H9 (cell line): Measurements from ENCODE around the gene AKIRIN1. TPM values are rescaled to one million over a fixed set of nuclear protein-coding genes. Genes with fewer than 3 reads are reported as not detected.

Experiments
- DNase-seq: peaks from one replicate; pipeline ENCODE4 v3.0.0-alpha.2; 2017
- H2AFZ ChIP-seq: one replicate; pipeline ENCODE4 v1.6.1; 2013; ENCODE audit warnings: mild to moderate bottlenecking, low read length, control low read depth, moderate library complexity
- H2AK5ac ChIP-seq: 2 replicates; pipeline ENCODE4 v1.6.1; 2013; ENCODE audit warnings: low read length, control low read depth, mixed read lengths; ENCODE audit not compliant: insufficient read length
- H2BK120ac ChIP-seq: one replicate; pipeline ENCODE4 v1.6.1; 2013; ENCODE audit warnings: low read depth, mild to moderate bottlenecking, low read length, control low read depth, inconsistent platforms; ENCODE audit not compliant: poor library complexity, severe bottlenecking
- H2BK12ac ChIP-seq: 2 replicates; pipeline ENCODE4 v1.6.1; 2013; ENCODE audit warnings: low read length, control low read depth, mixed read lengths, low read depth; ENCODE audit not compliant: insufficient read length
- H2BK15ac ChIP-seq: 2 replicates; pipeline ENCODE4 v1.6.1; 2013; ENCODE audit warnings: low read depth, low read length, control low read depth
- H2BK20ac ChIP-seq: one replicate; pipeline ENCODE4 v1.6.1; 2013; ENCODE audit warnings: low read depth, mild to moderate bottlenecking, low read length, control low read depth, inconsistent platforms; ENCODE audit not compliant: poor library complexity, severe bottlenecking
- H2BK5ac ChIP-seq: 2 replicates; pipeline ENCODE4 v1.6.1; 2013; ENCODE audit warnings: low read length, control low read depth, mixed read lengths; ENCODE audit not compliant: insufficient read length
- H3K14ac ChIP-seq: 2 replicates; pipeline ENCODE4 v1.6.1; 2013; ENCODE audit warnings: low read length, control low read depth; ENCODE audit not compliant: insufficient read depth
- H3K18ac ChIP-seq: 2 replicates; pipeline ENCODE4 v1.6.1; 2013; ENCODE audit warnings: low read depth, mild to moderate bottlenecking, mixed read lengths, low read length, control low read depth; ENCODE audit not compliant: insufficient read length
- H3K23ac ChIP-seq: 2 replicates; pipeline ENCODE4 v1.6.1; 2013; ENCODE audit warnings: low read length, control low read depth, mixed read lengths, low read depth; ENCODE audit not compliant: insufficient read length
- H3K23me2 ChIP-seq: 2 replicates; pipeline ENCODE4 v1.6.1; 2013; ENCODE audit warnings: low read depth, mild to moderate bottlenecking, mixed read lengths, low read length, control low read depth; ENCODE audit not compliant: insufficient read length, poor library complexity, severe bottlenecking
- H3K27ac ChIP-seq: 2 replicates; pipeline ENCODE4 v1.5.1; 2013; ENCODE audit warnings: low read length, control low read depth, mixed read lengths, low read depth; ENCODE audit not compliant: insufficient read length
- H3K27me3 ChIP-seq: 2 replicates; pipeline ENCODE4 v1.6.1; 2013; ENCODE audit warnings: low read length, control low read depth, inconsistent platforms; ENCODE audit not compliant: insufficient read depth
- H3K4ac ChIP-seq: 2 replicates; pipeline ENCODE4 v1.6.1; 2013; ENCODE audit warnings: low read depth, mild to moderate bottlenecking, control low read depth, inconsistent platforms, low read length, moderate library complexity
- H3K4me1 ChIP-seq: 2 replicates; pipeline ENCODE4 v1.6.1; 2013; ENCODE audit warnings: low read length, control low read depth, inconsistent platforms; ENCODE audit not compliant: insufficient read depth
- H3K4me2 ChIP-seq: 2 replicates; pipeline ENCODE4 v1.6.1; 2013; ENCODE audit warnings: low read length, control low read depth, mixed read lengths; ENCODE audit not compliant: insufficient read length, insufficient read depth
- H3K56ac ChIP-seq: 2 replicates; pipeline ENCODE4 v1.6.1; 2013; ENCODE audit warnings: low read depth, mild to moderate bottlenecking, mixed read lengths, low read length, control low read depth; ENCODE audit not compliant: insufficient read length
- H3K79me1 ChIP-seq: 2 replicates; pipeline ENCODE4 v1.6.1; 2013; ENCODE audit warnings: low read depth, mild to moderate bottlenecking, moderate library complexity, low read length, control low read depth, inconsistent platforms; ENCODE audit not compliant: insufficient read depth, poor library complexity, severe bottlenecking
- H3K79me2 ChIP-seq: 2 replicates; pipeline ENCODE4 v1.6.1; 2013; ENCODE audit warnings: low read length, control low read depth, inconsistent platforms; ENCODE audit not compliant: insufficient read depth
- H3K9ac ChIP-seq: 2 replicates; pipeline ENCODE4 v1.6.1; 2013; ENCODE audit warnings: low read length, control low read depth, mixed read lengths; ENCODE audit not compliant: insufficient read length; ENCODE audit errors: extremely low read depth
- H3K9me3 ChIP-seq: one replicate; pipeline ENCODE4 v1.6.1; 2013; ENCODE audit warnings: low read depth, low read length, inconsistent platforms; ENCODE audit not compliant: control insufficient read depth
- H3T11ph ChIP-seq: one replicate; pipeline ENCODE4 v1.6.1; 2013; ENCODE audit warnings: mild to moderate bottlenecking, low read length, control low read depth, inconsistent platforms
- H4K20me1 ChIP-seq: one replicate; pipeline ENCODE4 v1.6.1; 2013; ENCODE audit not compliant: control insufficient read depth, insufficient read length, insufficient read depth
- H4K5ac ChIP-seq: 2 replicates; pipeline ENCODE4 v1.6.1; 2013; ENCODE audit warnings: low read depth, mild to moderate bottlenecking, mixed read lengths, low read length, control low read depth; ENCODE audit not compliant: insufficient read length
- H4K8ac ChIP-seq: replicated peaks from 2 replicates; pipeline ENCODE4 v1.6.1; 2013; ENCODE audit warnings: low read length, control low read depth, mixed read lengths, low read depth; ENCODE audit not compliant: insufficient read length
- H4K91ac ChIP-seq: 2 replicates; pipeline ENCODE4 v1.6.1; 2013; ENCODE audit warnings: low read depth, mild to moderate bottlenecking, moderate library complexity, mixed read lengths, low read length, control low read depth; ENCODE audit not compliant: insufficient read length
- H3K27ac Mint-ChIP-seq, 3 experiments: 2 replicates in 2 of 3; 3 replicates in 1 of 3; pipeline ENCODE4 v1.8.0; 2020 to 2021; ENCODE audit warnings: mixed read lengths in 3 of 3, mild to moderate bottlenecking in 1 of 3, moderate library complexity in 1 of 3
- H3K27me3 Mint-ChIP-seq: 2 replicates; pipeline ENCODE4 v1.8.0; 2021; ENCODE audit warnings: low read depth, mild to moderate bottlenecking, moderate library complexity, mixed read lengths
- H3K36me3 Mint-ChIP-seq, 3 experiments: 2 replicates in 2 of 3; 3 replicates in 1 of 3; pipeline ENCODE4 v1.8.0; 2020 to 2021; ENCODE audit warnings: low read depth in 3 of 3, mixed read lengths in 3 of 3; ENCODE audit not compliant: insufficient read depth in 1 of 3
- H3K4me1 Mint-ChIP-seq, 2 experiments: 2 replicates each; pipeline ENCODE4 v1.8.0; 2020; ENCODE audit warnings: mixed read lengths in 2 of 2
- H3K4me3 Mint-ChIP-seq, 2 experiments: 2 replicates in 1 of 2; 3 replicates in 1 of 2; pipeline ENCODE4 v1.8.0; 2020 to 2021; ENCODE audit warnings: mild to moderate bottlenecking in 2 of 2, mixed read lengths in 2 of 2, moderate library complexity in 1 of 2
- H3K9me3 Mint-ChIP-seq, 2 experiments: 2 replicates in 1 of 2; 3 replicates in 1 of 2; pipeline ENCODE4 v1.8.0; 2020; ENCODE audit warnings: mild to moderate bottlenecking in 2 of 2, mixed read lengths in 2 of 2, moderate library complexity in 1 of 2
- WGBS: extraction: QIAGEN DNeasy Blood & Tissue Kit; methylation state at CpG from one replicate; pipeline ENCODE4 v1.1.7; 2013; ENCODE audit warnings: missing lambda C conversion rate, low lambda C conversion rate, mixed read lengths; ENCODE audit not compliant: insufficient read length; ENCODE audit errors: extremely low coverage; 5-methylcytosine and 5-hydroxymethylcytosine counted together
- total RNA-seq: library from RNA; stranded (reverse); gene quantifications from 2 replicates; pipeline ENCODE4 v1.2.1, GENCODE V29; 2021
- TF ChIP-seq, protein P1 (sequence below): fragments of 200-600 bp; sonication (generic); conservative IDR thresholded peaks from 3 replicates; pipeline ENCODE4 v1.8.0; 2021; ENCODE audit warnings: antibody characterized with exemption, mild to moderate bottlenecking

Gene AKIRIN1
- total RNA-seq, 1 experiment from 2014 or later, result 237 TPM

DNA sequence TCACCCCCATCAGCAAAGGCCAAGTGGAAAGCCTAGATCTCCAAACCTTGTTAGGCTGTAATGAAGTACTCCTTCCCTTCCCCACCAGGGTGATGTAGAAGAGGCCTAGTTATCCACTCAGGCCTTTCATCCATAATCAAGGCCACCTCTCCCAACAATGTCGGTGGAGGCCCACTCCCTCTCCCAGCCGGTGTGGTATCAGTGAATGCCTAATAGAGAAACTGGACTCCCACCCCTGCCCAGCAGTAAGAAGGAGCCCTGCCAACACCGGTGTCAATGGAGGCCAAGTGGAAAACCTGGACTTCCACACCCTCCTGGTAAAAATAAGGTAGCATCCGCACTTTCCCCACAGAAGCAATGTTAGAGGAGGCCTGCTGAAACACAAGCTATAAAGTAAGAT is 58.9 kb downstream of the AKIRIN1 start:
- DNase-seq, result no peak
- no peak overlapping the region for H2BK20ac ChIP-seq
- Mint-ChIP-seq H3K4me1 (peaks cover 9 to 22% of the 10 kb centered on the region in 2 experiments), H3K9me3 (no peaks in the 10 kb centered on the region), H3K4me3 (no peak overlapping the region), H3K27me3 (no peaks in the 10 kb centered on the region; the same call in 1 of the 2 replicates), H3K27ac (peak overlapping the region in 1 of 3 experiments; percentile 15; a peak in 2 of 7 replicates), H3K36me3 (peaks cover 5 to 20% (median 12%) of the 10 kb centered on the region in 3 experiments; a peak in 3 of 7 replicates)
- H4K20me1 ChIP-seq, result no peaks in the 10 kb centered on the region
- H3K27me3 ChIP-seq, result no peaks in the 10 kb centered on the region
- no peak overlapping the region for H3T11ph ChIP-seq
- H3K4ac ChIP-seq, result no peak overlapping the region
- H2BK120ac ChIP-seq, result no peak overlapping the region
- no peak overlapping the region for H4K91ac ChIP-seq
- no peak overlapping the region for H2BK15ac ChIP-seq
- no peak overlapping the region for H3K9ac ChIP-seq
- no CpG with 5 or more reads among the region's 4 CpGs for WGBS
- H3K9me3 ChIP-seq, result no peaks in the 10 kb centered on the region
- H3K23ac ChIP-seq, result no peak overlapping the region
- H3K18ac ChIP-seq, result no peak overlapping the region
- TF ChIP-seq, protein P1, sequence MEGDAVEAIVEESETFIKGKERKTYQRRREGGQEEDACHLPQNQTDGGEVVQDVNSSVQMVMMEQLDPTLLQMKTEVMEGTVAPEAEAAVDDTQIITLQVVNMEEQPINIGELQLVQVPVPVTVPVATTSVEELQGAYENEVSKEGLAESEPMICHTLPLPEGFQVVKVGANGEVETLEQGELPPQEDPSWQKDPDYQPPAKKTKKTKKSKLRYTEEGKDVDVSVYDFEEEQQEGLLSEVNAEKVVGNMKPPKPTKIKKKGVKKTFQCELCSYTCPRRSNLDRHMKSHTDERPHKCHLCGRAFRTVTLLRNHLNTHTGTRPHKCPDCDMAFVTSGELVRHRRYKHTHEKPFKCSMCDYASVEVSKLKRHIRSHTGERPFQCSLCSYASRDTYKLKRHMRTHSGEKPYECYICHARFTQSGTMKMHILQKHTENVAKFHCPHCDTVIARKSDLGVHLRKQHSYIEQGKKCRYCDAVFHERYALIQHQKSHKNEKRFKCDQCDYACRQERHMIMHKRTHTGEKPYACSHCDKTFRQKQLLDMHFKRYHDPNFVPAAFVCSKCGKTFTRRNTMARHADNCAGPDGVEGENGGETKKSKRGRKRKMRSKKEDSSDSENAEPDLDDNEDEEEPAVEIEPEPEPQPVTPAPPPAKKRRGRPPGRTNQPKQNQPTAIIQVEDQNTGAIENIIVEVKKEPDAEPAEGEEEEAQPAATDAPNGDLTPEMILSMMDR, result no peak
- no peaks in the 10 kb centered on the region for H3K79me2 ChIP-seq
- no peak overlapping the region for H4K5ac ChIP-seq
- no peak overlapping the region for H2BK12ac ChIP-seq
- H3K23me2 ChIP-seq, result no peaks in the 10 kb centered on the region
- no peak overlapping the region for H3K14ac ChIP-seq
- H2BK5ac ChIP-seq, result no peak overlapping the region
- no peak overlapping the region for H2AFZ ChIP-seq
- no peak overlapping the region for H3K4me2 ChIP-seq
- H3K27ac ChIP-seq, result no peak overlapping the region
- no peak overlapping the region for H3K56ac ChIP-seq
- no peaks in the 10 kb centered on the region for H3K4me1 ChIP-seq
- no peak overlapping the region for H4K8ac ChIP-seq
- H2AK5ac ChIP-seq, result no peak overlapping the region
- no peaks in the 10 kb centered on the region for H3K79me1 ChIP-seq
